ENCODE data around the gene MASTL.
"Not testable (repeated sequence)": the region's sequence is repeated elsewhere in the genome, so short reads cannot be mapped to it uniquely, and the experiment has no call there.

The MASTL gene

GRCh38 chr10:27155066-27155754 lies at the start of gene MASTL:
Gene MASTL (plus strand): TSS chr10:27155352. CDS start chr10:27155427, 75 bp downstream.
- DNase-seq, result peak; percentile 97

GRCh38 chr10:27108165-27108564 lies 47.0 kb upstream of the MASTL start:
- DNase-seq, result no peak

GRCh38 chr10:27134371-27134770 lies 20.8 kb upstream of the MASTL start:
- no peak for DNase-seq

GRCh38 chr10:27138277-27138676 lies 16.9 kb upstream of the MASTL start:
- no peak for DNase-seq

- no peak for DNase-seq
Observed at GRCh38 chr10:27143686-27144085, 11.5 kb upstream of the MASTL start.

- DNase-seq, result peak in 1 of 2 donors; percentile 14
Observed at GRCh38 chr10:27145937-27146336, 9.2 kb upstream of the MASTL start.

GRCh38 chr10:27147701-27148100 lies 7.5 kb upstream of the MASTL start:
- DNase-seq, result no peak

GRCh38 chr10:27150261-27150660 lies 4.9 kb upstream of the MASTL start:
- no peak for DNase-seq

GRCh38 chr10:27152687-27153086 lies 2.5 kb upstream of the MASTL start:
- DNase-seq, result no peak

- DNase-seq, result no peak
Observed at GRCh38 chr10:27153329-27153728, 1.8 kb upstream of the MASTL start.

GRCh38 chr10:27153845-27154193 lies 1.3 kb upstream of the MASTL start:
- DNase-seq, result no peak

- DNase-seq, result not testable (repeated sequence)
Observed at GRCh38 chr10:27156566-27156965, 1.4 kb downstream of the MASTL start.

GRCh38 chr10:27157150-27157549 lies 2.0 kb downstream of the MASTL start:
- DNase-seq, result no peak

- no peak for DNase-seq
Observed at GRCh38 chr10:27158421-27158820, 3.3 kb downstream of the MASTL start.

- no peak for DNase-seq
Observed at GRCh38 chr10:27169849-27170248, 14.7 kb downstream of the MASTL start.

- DNase-seq, result no peak
Observed at GRCh38 chr10:27188259-27188658, 33.1 kb downstream of the MASTL start.

- no peak for DNase-seq
Observed at GRCh38 chr10:27188897-27189296, 33.7 kb downstream of the MASTL start.

- no peak for DNase-seq
Observed at GRCh38 chr10:27190508-27190907, 35.4 kb downstream of the MASTL start.

GRCh38 chr10:27192284-27192683 lies 37.1 kb downstream of the MASTL start:
- DNase-seq, result no peak

GRCh38 chr10:27197980-27198620 lies 42.9 kb downstream of the MASTL start:
- DNase-seq, result no peak

- no peak for DNase-seq
Observed at GRCh38 chr10:27203806-27204205, 48.7 kb downstream of the MASTL start.

- DNase-seq, result no peak
Observed at GRCh38 chr10:27207350-27207749, 52.2 kb downstream of the MASTL start.

- peak; percentile 38 to 68 for DNase-seq
Observed at GRCh38 chr10:27223964-27224363, 68.8 kb downstream of the MASTL start.

- peak; percentile 12 to 53 for DNase-seq
Observed at GRCh38 chr10:27225011-27225590, 69.9 kb downstream of the MASTL start.
